Muscle of back (tissue), 13 donors: ENCODE data around the gene YTHDF2. TPM values are rescaled to one million over a fixed set of nuclear protein-coding genes. Genes with fewer than 3 reads are reported as not detected.
"Not testable (repeated sequence)": the region's sequence is repeated elsewhere in the genome, so short reads cannot be mapped to it uniquely, and the experiment has no call there.

ENCODE experiments used
- DNase-seq, 3 donors: peaks; one replicate each; pipeline versions ENCODE4 v3.0.0 to v3.0.0-alpha.2; 2013
- long read RNA-seq, 9 donors: transcript quantifications; one replicate each; lab custom pipeline, GENCODE V29; 2026
- polyA plus RNA-seq, 10 donors: library from polyadenylated mRNA; unstranded; fragments of 120-200 nt; gene quantifications; one replicate each; pipeline ENCODE4 v1.2.1, GENCODE V29; 2013; ENCODE audit not compliant: insufficient read length in 10 of 10

YTHDF2 gene
- 10 to 100 TPM; 45.1 to 63.8 (median 52.1) TPM for polyA plus RNA-seq
- long read RNA-seq, donor 1, transcript YTHDF2-201 (5 exons, 2,925 nt), result major isoform, 13 of 28 reads
- long read RNA-seq, donor 1, partial matches to known transcripts, result 14 of 28 reads
- long read RNA-seq, donor 1, other reads (novel, unspliced or antisense), result 0 of 28 reads
- long read RNA-seq, donor 2, transcript YTHDF2-201 (5 exons, 2,925 nt), result major isoform, 10 of 10 reads
- long read RNA-seq, donor 2, partial matches to known transcripts, result 0 of 10 reads
- long read RNA-seq, donor 2, other reads (novel, unspliced or antisense), result 0 of 10 reads
- long read RNA-seq, donor 3, result 0 reads
- long read RNA-seq, donor 4, transcript YTHDF2-201 (5 exons, 2,925 nt), result major isoform, 8 of 27 reads
- long read RNA-seq, donor 4, partial matches to known transcripts, result 19 of 27 reads
- long read RNA-seq, donor 4, other reads (novel, unspliced or antisense), result 0 of 27 reads
- long read RNA-seq, donor 5, transcript YTHDF2-201 (5 exons, 2,925 nt), result major isoform, 9 of 35 reads
- long read RNA-seq, donor 5, partial matches to known transcripts, result 26 of 35 reads
- long read RNA-seq, donor 5, other reads (novel, unspliced or antisense), result 0 of 35 reads
- long read RNA-seq, donor 6, transcript YTHDF2-201 (5 exons, 2,925 nt), result major isoform, 17 of 53 reads
- long read RNA-seq, donor 6, partial matches to known transcripts, result 30 of 53 reads
- long read RNA-seq, donor 6, other reads (novel, unspliced or antisense), result 6 of 53 reads
- long read RNA-seq, donor 7, transcript YTHDF2-201 (5 exons, 2,925 nt), result major isoform, 7 of 24 reads
- long read RNA-seq, donor 7, partial matches to known transcripts, result 17 of 24 reads
- long read RNA-seq, donor 7, other reads (novel, unspliced or antisense), result 0 of 24 reads
- long read RNA-seq, donor 8, transcript YTHDF2-201 (5 exons, 2,925 nt), result major isoform, 5 of 23 reads
- long read RNA-seq, donor 8, partial matches to known transcripts, result 18 of 23 reads
- long read RNA-seq, donor 8, other reads (novel, unspliced or antisense), result 0 of 23 reads
- long read RNA-seq, donor 9, partial matches to known transcripts, result 0 of 3 reads
- long read RNA-seq, donor 9, other reads (novel, unspliced or antisense), result 0 of 3 reads

DNA sequence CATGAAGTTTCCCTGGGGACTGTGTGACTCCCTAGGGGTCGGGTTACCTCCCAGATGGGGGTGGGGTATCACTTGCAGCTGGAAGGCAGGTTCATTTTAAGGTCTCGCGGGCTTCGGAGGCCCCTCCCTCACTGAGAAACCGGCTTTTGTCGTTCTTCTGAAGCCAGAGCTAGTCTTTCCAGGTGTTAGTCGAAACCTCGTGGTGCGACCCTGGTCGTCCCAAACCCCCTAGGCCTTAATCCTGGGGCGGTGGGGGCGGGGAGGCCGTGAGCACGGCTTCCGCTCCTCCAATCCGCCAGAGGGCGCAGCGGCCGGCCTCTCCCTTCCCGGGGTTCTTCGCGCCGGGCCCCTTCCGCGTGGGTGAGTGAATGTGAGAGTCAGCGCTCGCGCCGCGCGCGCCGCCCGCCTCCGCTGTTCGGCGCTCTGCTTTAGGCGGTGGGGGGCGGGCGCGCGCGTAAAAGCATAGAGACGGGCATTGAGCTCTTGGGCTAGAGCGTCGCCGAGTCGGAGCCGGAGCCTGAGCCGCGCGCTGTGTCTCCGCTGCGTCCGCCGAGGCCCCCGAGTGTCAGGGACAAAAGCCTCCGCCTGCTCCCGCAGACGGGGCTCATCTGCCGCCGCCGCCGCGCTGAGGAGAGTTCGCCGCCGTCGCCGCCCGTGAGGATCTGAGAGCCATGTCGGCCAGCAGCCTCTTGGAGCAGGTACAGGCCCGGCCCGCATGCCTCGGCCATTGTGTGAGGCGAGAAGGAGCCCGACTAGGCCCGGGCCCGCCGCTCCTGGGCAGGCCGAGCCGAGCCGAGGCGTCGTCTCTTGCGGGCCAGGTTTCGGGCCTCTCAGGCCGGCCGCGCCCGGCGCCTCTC is at the start of gene YTHDF2:
YTHDF2 (plus strand) TSS at position 491 of the 857 bp plus-strand sequence; CDS start at position 672, 181 bp downstream.
- DNase-seq, result peak; percentile 98 to 99 (median 99)

- not testable (repeated sequence) for DNase-seq
Measured at GRCh38 chr1:28691627-28692026, 45.1 kb upstream of the YTHDF2 start.

- DNase-seq, result no peak
Measured at GRCh38 chr1:28703629-28704028, 33.1 kb upstream of the YTHDF2 start.

GRCh38 chr1:28716336-28716735 is 20.4 kb upstream of the YTHDF2 start:
- no peak for DNase-seq

DNA sequence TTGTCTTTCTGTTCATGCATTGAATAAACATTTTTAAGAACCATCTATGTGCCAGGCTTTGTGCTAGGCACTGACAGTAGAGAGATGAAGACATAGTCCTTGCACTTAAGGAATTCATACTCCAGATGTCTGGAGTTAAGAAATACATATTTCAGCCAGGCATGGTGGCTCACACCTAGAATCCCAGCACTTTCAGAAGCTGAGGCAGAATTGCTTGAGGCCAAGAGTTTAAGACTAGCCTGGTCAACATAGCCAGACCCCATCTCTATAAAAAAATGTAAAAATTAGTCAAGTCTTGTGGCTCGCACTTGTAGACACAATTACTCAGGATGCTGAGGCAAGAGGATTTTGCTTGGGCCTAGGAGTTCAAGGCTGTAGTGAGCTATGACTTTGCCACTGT is 18.6 kb upstream of the YTHDF2 start:
- no peak for DNase-seq

GRCh38 chr1:28718586-28719331 is 18.0 kb upstream of the YTHDF2 start:
- DNase-seq, result peak in 1 of 3 donors; percentile 3

DNA sequence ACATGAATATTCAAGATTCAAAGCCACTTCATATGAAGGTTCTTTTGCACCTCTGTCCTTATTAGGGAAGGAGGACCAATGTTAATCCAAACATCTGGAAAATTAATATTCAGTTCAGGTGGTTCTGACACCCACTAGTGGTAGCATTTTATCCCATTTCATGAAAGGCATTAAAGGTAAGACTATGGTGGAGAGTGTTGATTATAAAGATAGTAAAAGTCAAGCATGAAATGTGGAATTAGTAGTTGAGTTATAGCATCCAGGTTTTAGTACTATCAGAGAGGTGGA is 17.5 kb upstream of the YTHDF2 start:
- DNase-seq, result no peak

DNA sequence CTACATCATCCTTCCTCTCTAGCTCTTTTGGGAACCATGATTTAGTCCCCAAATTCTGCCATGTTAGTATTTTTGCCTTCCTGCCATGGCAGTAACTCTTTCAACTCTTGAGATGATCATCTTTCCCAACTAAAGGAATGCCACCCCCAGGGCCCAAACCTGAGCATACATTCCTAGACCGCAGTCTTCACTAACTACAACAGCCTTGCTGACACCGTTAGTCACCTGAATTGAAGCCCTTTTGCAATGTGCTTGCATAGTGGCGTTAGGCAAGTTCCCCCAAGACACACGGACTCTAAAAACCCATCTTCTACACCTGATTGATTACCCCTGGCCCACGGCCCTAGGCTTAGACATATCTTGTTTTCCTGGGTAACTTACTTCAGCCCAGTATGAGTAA is 16.4 kb upstream of the YTHDF2 start:
- DNase-seq, result no peak

- DNase-seq, result not testable (repeated sequence)
Measured at GRCh38 chr1:28721927-28722326, 14.8 kb upstream of the YTHDF2 start.

DNA sequence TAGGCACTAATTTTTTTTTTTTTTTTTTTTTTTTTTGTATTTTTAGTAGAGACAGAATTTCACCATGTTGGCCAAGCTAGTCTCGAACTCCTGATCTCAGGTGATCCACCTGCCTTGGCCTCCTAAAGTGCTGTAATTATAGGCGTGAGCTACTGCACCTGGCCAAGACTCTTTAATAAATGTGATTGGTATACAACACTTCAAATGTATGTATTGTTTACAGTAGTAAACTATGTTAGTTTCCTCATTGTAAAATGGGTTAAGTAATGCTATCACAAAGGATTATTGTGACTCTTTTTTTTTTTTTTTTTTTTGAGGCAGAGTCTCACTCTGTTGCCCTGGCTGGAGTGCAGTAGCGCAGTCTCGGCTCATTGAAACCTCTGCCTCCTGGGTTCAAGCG is 11.4 kb upstream of the YTHDF2 start:
- DNase-seq, result not testable (repeated sequence)

DNA sequence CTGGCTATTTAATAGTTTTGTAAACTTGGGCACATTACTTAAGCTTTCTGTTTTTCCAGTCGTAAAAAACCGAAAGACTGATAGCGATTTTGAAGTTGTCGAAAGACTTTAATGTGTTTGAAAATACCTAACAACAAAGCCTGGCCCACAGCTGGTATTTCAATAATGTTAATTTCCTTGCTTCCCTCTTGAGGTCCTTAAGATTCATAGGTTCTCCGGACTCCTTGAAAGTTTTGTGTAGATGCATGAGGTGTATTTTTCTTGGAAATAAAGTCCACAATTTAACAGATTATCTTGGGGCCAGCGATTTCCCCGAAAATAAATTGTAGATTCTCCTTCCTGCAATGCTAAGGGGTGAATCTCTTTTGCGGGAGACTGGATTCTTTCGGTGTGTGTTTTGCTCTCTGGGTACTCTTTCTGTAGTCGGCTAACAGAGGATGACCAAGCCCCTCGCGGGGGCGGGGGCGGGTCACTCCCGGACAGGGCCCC is 735 bp upstream of the YTHDF2 start:
- DNase-seq, result no peak

DNA sequence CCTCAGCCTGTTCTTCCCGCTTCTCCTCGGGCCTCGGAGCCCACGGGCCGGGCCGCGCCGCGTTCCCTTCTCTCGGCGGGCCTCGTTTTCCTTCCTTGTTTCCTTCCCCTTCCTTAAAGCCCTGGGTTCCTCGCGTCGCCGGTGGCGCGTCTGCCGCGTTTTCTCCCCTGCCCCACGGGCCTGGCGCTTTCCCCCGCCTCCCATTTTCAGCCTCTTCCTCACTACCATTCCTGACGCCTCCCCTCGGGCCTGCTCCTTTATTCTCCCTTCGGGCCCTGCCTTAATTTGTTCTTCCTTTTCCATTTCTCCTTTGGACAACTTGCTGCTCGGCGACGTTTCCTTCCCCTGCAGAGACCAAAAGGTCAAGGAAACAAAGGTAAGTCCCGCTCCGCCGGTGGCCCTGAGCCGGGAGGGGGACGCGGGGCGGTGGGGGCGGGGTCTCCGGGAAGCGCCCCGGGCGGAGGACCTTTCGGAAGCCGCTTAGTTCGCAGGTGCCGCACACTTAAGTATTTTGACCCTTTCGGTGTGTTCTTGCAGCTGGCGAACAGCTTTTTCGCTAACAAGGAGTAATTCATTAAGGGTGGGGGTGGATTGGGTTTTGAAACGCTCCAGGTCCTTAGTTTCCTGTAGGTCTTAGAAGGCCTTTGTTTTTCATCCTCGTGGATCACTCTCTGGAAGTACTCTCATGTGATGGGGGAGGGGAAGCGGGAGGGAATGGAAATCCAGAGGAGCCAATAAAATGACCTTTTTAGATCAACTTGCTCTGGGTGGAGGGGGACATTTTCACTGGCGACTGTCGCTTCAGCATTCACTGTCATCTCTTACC is 780 bp downstream of the YTHDF2 start:
- DNase-seq, result peak in 1 of 3 donors; percentile 36

- no peak for DNase-seq
Measured at GRCh38 chr1:28740118-28740517, 3.4 kb downstream of the YTHDF2 start.

GRCh38 chr1:28744184-28744583 is 7.4 kb downstream of the YTHDF2 start:
- DNase-seq, result no peak

DNA sequence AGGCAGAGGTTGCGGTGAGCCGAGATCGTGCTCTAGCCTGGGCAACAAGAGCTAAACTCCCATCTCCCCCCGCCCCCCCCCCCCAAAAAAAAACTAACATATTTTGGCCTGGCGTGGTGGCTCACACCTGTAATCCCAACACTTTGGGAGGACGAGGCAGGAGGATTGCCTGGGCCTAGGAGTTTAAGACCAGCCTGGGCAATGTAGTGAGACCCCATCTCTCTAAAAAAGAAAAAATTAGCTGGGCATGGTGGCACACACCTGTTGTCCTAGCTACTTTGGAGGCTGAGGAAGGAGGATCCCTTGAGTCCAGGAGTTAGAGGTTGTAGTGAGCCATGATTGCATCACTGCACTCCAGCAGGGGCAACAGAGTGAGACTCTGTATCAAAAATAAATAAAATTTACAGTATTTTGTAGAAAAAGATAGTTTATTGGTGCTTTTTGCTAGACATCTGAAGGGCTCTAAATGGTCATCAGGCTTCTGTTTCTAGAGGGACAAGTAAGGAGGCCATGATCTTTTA is 9.0 kb downstream of the YTHDF2 start:
- no peak for DNase-seq

DNA sequence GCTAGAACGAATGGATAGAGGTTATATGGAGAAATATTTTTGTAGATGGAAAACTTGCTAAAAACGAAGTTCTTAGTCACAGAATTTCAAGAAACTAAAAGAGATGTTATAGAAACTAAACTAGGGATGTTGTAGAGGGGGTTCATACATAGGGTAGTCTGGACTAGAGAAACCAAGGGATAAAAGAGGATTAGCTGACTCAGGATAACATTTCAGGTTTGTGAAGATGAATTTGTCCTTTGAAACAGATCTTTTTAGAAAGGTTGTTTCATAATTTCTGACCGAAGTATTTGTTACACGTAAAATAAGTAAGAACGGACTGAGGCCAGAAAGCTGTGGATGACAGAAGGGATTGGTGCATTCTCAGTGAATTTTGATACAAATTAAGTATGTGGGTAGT is 13.6 kb downstream of the YTHDF2 start:
- DNase-seq, result no peak

DNA sequence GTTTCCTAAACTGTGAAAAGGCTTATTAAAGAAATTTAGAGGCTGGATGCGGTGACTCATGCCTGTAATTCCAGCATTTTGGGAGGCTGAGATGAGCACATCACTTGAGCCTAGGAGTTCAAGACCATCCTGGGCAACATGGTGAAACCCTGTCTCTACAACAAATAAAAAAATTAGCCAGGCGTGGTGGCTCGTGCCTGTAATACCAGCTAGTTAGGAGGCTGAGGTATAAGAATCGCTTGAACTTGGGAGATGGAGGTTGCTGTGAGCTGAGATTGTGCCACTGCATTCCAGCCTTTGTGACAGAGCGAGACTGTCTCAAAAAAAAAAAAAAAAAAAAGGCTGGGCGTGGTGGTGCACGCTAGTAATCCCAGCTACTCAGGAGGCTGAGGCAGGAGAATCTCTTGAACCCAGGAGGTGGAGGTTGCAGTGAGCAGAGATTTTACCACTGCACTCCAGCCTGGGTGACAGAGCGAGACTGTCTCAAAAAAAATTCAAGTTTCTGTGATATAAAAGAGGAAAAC is 14.1 kb downstream of the YTHDF2 start:
- not testable (repeated sequence) for DNase-seq

DNA sequence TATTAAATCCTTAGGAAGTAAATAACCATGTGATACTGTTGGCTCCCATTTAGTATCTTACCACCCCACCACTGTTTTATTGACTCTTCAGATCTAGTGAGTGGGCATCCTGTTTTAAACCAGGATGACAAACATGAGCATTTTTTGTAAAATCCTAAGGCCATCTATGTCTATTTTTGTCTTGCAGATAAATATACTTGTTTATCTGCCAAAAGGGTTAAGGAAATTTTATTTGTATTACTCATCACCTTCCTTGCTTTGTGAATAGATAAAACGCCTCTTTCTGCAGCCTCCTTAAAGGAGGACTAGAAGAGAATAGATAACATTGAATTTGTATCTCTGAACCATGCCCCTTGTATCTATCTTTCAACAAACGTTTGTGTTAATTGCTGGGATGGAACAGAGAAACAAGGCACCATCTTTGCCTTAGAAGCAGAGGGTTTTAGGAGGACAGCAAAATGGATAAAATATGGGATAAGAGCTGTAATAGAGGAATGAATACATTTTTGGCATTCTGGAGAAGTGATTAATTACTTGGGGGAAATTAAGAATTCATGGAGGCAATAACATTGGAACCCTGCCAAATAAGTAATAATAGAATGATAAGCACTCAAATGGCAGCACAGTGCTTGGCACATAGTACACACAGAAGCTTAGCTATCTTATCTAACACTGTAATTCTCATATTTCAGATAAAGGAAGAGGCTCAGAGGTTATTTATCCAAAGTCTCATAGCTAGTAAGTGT is 14.7 kb downstream of the YTHDF2 start:
- no peak for DNase-seq
